A549 (cell line): Measurements from ENCODE around the gene C1orf21.

Experiments
- CTCF ChIP-seq: fragments of >200 bp; sonication (Bioruptor Twin); formaldehyde crosslinking; IDR thresholded peaks from 3 replicates; pipeline ENCODE4 v1.5.1; 2016
- ESRRA ChIP-seq: fragments of 150-350 bp; IDR thresholded peaks from 2 replicates; pipeline ENCODE4 v1.6.1; 2014; ENCODE audit warnings: mild to moderate bottlenecking, low read length, borderline replicate concordance
- JUNB ChIP-seq: fragments of >200 bp; sonication (Bioruptor Twin); formaldehyde crosslinking; IDR thresholded peaks from 2 replicates; pipeline ENCODE4 v1.6.1; 2016
- NFE2L2 ChIP-seq: fragments of 150-350 bp; conservative IDR thresholded peaks from 2 replicates; pipeline ENCODE4 v1.6.1; 2014; ENCODE audit warnings: low read length
- POLR2A ChIP-seq: IDR thresholded peaks from 2 replicates; pipeline ENCODE4 v1.6.1; 2012; ENCODE audit warnings: mild to moderate bottlenecking, low read length

GRCh38 chr1:184370850-184371249 lies 16.0 kb upstream of the C1orf21 start:
- TF ChIP-seq JUNB = no peak
- no peak for TF ChIP-seq CTCF
- no peak for TF ChIP-seq NFE2L2
- no peak for TF ChIP-seq ESRRA
- TF ChIP-seq POLR2A = no peak
